Breast epithelium (tissue), 4 donors: ENCODE data around the gene NUP43. TPM values are rescaled to one million over a fixed set of nuclear protein-coding genes. Genes with fewer than 3 reads are reported as not detected.
"Not testable (repeated sequence)": the region's sequence is repeated elsewhere in the genome, so short reads cannot be mapped to it uniquely, and the experiment has no call there.

Experiments used
- DNase-seq, 2 donors: peaks; one replicate each; pipeline ENCODE4 v3.0.0-alpha.2; 2019; ENCODE audit warnings: low spot score in 2 of 2
- H3K27ac ChIP-seq, 2 donors: fragments of 200-600 bp; sonication (generic) in 1 of 2; one replicate each; pipeline ENCODE4 v1.5.1; 2016 to 2019; ENCODE audit warnings: mild to moderate bottlenecking in 1 of 2
- H3K27me3 ChIP-seq, 2 donors: fragments of 200-600 bp; sonication (generic) in 1 of 2; one replicate each; pipeline versions ENCODE4 v1.5.1 to v1.6.0; 2017 to 2019; ENCODE audit warnings: control low read depth in 1 of 2, mild to moderate bottlenecking in 1 of 2
- H3K36me3 ChIP-seq: fragments of 200-600 bp; one replicate; pipeline ENCODE4 v1.5.1; 2019
- H3K4me1 ChIP-seq, 2 donors: fragments of 200-600 bp; sonication (generic); one replicate each; pipeline ENCODE4 v1.5.1; 2016 to 2019; ENCODE audit warnings: control low read depth in 1 of 2
- H3K4me3 ChIP-seq, 3 donors: fragments of 200-600 bp; sonication (generic); 1 replicate in 2 of 3; 2 replicates in 1 of 3; pipeline ENCODE4 v1.5.1; 2016 to 2019; ENCODE audit warnings: mild to moderate bottlenecking in 3 of 3, moderate library complexity in 2 of 3
- H3K9me3 ChIP-seq, 2 donors: fragments of 200-600 bp; sonication (generic) in 1 of 2; one replicate each; pipeline ENCODE4 v1.5.1; 2016 to 2019; ENCODE audit warnings: control low read depth in 1 of 2
- POLR2A ChIP-seq: fragments of 450-650 bp; IDR thresholded peaks from one replicate; pipeline ENCODE4 v1.6.1; 2016; ENCODE audit warnings: antibody characterized with exemption, mild to moderate bottlenecking, moderate library complexity
- POLR2AphosphoS5 ChIP-seq, 3 donors: sonication (generic); formaldehyde crosslinking; IDR thresholded peaks; one replicate each; pipeline ENCODE4 v1.6.1; 2017; ENCODE audit warnings: antibody characterized with exemption in 3 of 3
- intact Hi-C: fragments of 100-400 bp; cut with DNase I; formaldehyde crosslinking; loops from one replicate; pipeline ENCODE4 v1.15.1; 2023; ENCODE audit warnings: low total_unique reads
- total RNA-seq, 3 donors: library from RNA; depleted of rRNA; stranded (reverse); fragments of >200 nt; gene quantifications; one replicate each; pipeline ENCODE4 v1.1.0, GENCODE V29; 2016
- TF ChIP-seq, protein P1 (sequence below), 3 donors: fragments of 450-650 bp; IDR thresholded peaks; one replicate each; pipeline ENCODE4 v1.5.1; 2016 to 2017; ENCODE audit warnings: antibody characterized with exemption in 3 of 3, mild to moderate bottlenecking in 3 of 3, moderate library complexity in 3 of 3

Gene NUP43
- total RNA-seq, 3 donors from 2014 or later, result 15.5 to 27.8 (median 22.6) TPM

DNA sequence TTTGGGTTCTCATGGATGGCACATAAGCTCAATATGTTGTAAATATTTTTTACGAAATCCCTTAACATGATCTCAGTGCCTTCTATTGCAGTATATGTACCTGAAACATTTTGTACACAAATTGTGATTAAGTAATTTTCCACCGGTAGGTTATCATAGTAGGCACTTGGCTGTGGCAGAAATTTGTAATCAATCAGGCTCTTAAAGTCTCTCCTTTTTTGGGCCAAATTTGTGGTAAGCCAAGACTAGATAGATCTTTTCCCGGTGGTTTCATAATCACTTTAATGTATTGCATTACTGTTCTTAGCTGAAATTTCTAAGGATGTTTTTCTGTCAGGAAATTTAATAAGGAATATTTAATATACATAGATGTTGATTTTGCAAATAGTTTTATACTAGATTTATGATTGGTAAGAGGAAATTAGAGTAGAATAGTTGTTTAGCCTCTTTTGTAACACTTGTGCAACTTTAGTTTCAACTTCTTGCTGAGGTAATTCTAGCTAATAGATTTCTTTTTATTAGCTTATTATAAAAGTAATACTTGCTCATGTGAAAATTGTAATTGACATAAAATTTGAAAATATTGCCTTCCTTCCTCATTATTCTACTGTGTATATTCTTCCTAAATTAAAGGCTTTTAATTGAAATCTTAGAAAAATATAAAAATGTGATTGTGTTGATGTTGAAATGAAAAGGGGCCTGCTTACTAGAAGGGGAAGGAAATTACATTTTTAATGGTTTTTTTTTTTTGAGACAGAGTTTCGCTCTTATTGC, 6.5 kb upstream of the NUP43 start:
- intact Hi-C loops, result no loop called here
- Histone ChIP-seq H3K9me3 (no peaks in the 10 kb centered on the region), H3K4me3 (no peak overlapping the region), H3K4me1 (peaks cover 0 to 3% of the 10 kb centered on the region in 2 donors), H3K36me3 (no peaks in the 10 kb centered on the region), H3K27me3 (no peaks in the 10 kb centered on the region), H3K27ac (no peak overlapping the region)
- no peak for TF ChIP-seq POLR2A
- no peak for TF ChIP-seq POLR2AphosphoS5 (IDR thresholded peaks at IDR 0.05)
- TF ChIP-seq, protein P1, sequence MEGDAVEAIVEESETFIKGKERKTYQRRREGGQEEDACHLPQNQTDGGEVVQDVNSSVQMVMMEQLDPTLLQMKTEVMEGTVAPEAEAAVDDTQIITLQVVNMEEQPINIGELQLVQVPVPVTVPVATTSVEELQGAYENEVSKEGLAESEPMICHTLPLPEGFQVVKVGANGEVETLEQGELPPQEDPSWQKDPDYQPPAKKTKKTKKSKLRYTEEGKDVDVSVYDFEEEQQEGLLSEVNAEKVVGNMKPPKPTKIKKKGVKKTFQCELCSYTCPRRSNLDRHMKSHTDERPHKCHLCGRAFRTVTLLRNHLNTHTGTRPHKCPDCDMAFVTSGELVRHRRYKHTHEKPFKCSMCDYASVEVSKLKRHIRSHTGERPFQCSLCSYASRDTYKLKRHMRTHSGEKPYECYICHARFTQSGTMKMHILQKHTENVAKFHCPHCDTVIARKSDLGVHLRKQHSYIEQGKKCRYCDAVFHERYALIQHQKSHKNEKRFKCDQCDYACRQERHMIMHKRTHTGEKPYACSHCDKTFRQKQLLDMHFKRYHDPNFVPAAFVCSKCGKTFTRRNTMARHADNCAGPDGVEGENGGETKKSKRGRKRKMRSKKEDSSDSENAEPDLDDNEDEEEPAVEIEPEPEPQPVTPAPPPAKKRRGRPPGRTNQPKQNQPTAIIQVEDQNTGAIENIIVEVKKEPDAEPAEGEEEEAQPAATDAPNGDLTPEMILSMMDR (IDR thresholded peaks at IDR 0.05), result no peak
- DNase-seq, result no peak

DNA sequence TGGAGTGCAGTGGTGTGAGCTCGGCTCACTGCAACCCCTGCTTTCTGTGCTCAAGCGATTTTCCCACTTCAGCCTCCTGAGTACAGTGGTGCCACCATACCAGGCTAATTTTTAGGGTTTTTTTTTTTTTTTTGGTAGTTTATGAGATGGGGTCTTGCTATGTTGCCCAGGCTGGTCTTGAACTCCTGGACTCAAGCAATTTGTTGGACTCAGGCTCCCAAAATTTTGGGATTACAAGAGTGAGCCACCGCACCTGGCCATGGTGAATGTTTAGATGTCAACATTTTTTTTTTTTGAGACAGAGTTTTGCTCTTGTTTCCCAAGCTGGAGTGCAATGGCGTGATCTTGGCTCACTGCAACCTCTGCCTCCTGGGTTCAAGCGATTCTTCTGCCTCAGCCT, 5.6 kb upstream of the NUP43 start:
- H3K9me3 ChIP-seq, H3K36me3 ChIP-seq, intact Hi-C loops, H3K27me3 ChIP-seq, H3K4me3 ChIP-seq, DNase-seq, H3K4me1 ChIP-seq, H3K27ac ChIP-seq: not testable (repeated sequence)

DNA sequence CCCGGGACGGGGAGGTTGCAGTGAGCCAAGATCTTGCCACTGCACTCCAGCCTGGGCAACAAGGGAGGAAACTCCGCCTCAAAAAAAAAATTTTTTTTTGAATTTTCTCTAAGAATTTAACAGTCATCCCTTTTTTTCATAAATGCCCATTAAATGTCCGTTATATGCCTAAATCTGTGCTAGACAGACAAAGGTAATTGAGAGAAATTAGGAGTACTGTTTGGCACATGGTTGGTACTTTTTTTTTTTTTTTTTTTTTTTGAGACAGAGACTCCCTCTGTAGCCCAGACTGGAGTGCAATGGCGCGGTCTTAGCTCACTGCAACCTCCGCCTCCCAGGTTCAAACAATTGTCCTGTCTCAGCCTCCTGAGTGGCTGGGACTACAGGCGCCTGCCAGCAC, 4.9 kb upstream of the NUP43 start:
- TF ChIP-seq POLR2AphosphoS5 (IDR thresholded peaks at IDR 0.05) (no peak), POLR2A (no peak)
- TF ChIP-seq, protein P1 (IDR thresholded peaks at IDR 0.05), result no peak
- intact Hi-C loops, result no loop called here
- Histone ChIP-seq H3K27ac (no peak overlapping the region), H3K4me3 (peak overlapping the region in 2 of 3 donors; percentile 94 to 100), H3K36me3 (no peaks in the 10 kb centered on the region), H3K4me1 (peaks cover 0 to 3% of the 10 kb centered on the region in 2 donors), H3K27me3 (no peaks in the 10 kb centered on the region), H3K9me3 (no peaks in the 10 kb centered on the region)
- DNase-seq, result peak in 1 of 2 donors; percentile 27

DNA sequence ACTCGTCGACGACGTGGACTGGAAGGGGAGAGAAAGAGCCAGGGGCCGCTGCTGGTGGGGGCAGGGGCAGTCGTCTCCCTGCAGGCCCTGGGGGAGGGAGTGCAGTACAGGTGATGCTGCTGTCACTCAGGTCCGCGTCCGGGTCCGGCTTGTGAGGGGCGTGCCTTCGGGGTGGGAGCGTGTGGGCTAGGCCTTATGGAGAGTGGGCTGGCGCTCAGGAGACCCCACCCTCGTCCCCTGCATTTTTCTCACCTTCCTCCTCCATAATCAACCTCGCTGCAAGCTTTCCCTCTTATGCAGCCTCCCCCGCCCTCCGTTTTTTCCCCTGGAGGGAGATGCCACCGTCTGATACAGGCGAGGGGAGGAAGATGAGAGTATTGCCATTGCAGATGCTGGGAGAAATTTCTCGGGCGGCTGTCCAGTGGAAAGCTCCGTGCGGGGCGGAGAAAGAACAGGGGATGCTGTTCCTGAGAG, 3.8 kb upstream of the NUP43 start:
- Histone ChIP-seq H3K27ac (peak overlapping the region; percentile 92 to 95), H3K36me3 (no peaks in the 10 kb centered on the region), H3K27me3 (no peaks in the 10 kb centered on the region), H3K4me1 (peaks cover 0 to 3% of the 10 kb centered on the region in 2 donors), H3K9me3 (no peaks in the 10 kb centered on the region), H3K4me3 (peak overlapping the region; percentile 90 to 100 (median 94))
- intact Hi-C loops, result no loop called here
- TF ChIP-seq POLR2AphosphoS5 (IDR thresholded peaks at IDR 0.05) (no peak), POLR2A (no peak)
- TF ChIP-seq, protein P1 (IDR thresholded peaks at IDR 0.05), result no peak
- peak; percentile 38 to 53 for DNase-seq

DNA sequence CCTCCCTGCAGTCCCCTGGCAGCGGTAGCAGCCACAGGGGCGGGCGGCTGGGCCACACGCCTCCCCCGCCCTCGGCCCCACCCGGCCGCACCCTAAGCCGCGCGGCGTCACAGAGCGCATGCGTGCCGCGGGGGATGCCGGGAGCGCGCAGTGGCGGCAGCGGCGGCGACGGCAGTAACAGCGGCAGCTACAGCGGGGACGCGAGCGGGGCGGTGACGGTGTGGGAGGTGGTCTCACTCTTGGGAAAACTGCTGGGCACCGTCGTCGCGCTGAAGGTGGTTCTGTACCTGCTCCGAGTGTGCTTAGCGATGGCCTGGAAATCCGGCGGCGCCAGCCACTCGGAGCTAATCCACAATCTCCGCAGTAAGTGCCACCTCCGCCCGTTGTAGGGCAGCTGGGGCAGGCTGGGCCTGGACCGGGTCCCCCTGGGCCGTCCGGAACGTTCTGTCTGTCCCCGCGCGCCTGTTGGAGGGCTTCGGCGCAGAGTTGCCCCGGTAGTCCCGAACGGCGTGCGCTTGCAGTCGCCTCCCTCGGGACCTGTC, 3.3 kb upstream of the NUP43 start, which contains the start of gene PCMT1:
Gene PCMT1, plus strand, starts transcription at position 148 of the 542 bp plus-strand sequence. Its CDS starts 161 bp downstream, at position 309.
- Histone ChIP-seq H3K36me3 (no peaks in the 10 kb centered on the region), H3K27me3 (no peaks in the 10 kb centered on the region), H3K4me3 (peak within 1 kb of the TSS; percentile 90 to 100 (median 94)), H3K27ac (peak within 1 kb of the TSS; percentile 92 to 95), H3K9me3 (no peaks in the 10 kb centered on the region), H3K4me1 (peaks cover 0 to 3% of the 10 kb centered on the region in 2 donors)
- intact Hi-C loops, result no loop called here
- DNase-seq, result peak; percentile 82 to 85
- TF ChIP-seq, protein P1 (IDR thresholded peaks at IDR 0.05), result no peak
- peak; percentile 75 to 86 (median 79) for TF ChIP-seq POLR2AphosphoS5 (IDR thresholded peaks at IDR 0.05)
- peak; percentile 21 for TF ChIP-seq POLR2A

DNA sequence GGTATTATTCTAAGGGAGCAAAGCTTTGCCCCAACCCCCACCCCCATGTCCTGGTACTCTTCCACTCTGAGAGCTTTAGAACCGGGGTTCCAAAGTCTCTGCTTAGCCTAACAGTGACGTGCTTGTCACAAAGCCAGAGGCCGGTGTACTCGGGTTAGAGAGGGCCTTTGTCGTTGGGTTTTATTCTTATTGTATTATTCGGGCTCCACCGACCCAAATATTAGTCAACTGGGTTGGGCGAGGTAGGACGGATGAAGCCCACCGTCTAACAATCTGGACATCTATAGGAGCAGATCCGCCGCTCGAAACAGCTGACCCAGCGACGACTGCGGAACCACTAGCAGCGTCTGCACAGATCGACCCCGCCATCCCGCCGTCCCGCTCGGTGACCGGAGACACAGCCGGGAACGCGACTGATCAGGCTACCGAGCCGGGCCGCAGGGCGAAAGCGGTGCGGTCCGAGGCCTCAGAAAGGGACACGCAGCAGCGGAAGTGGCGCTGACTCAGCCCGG, 2.8 kb upstream of the NUP43 start:
- DNase-seq, H3K4me1 ChIP-seq, intact Hi-C loops, H3K9me3 ChIP-seq, H3K36me3 ChIP-seq, H3K27me3 ChIP-seq: not testable (repeated sequence)
- H3K4me3 ChIP-seq, result peak overlapping the region; percentile 90 to 100 (median 94)
- H3K27ac ChIP-seq, result peak overlapping the region; percentile 92 to 95

DNA sequence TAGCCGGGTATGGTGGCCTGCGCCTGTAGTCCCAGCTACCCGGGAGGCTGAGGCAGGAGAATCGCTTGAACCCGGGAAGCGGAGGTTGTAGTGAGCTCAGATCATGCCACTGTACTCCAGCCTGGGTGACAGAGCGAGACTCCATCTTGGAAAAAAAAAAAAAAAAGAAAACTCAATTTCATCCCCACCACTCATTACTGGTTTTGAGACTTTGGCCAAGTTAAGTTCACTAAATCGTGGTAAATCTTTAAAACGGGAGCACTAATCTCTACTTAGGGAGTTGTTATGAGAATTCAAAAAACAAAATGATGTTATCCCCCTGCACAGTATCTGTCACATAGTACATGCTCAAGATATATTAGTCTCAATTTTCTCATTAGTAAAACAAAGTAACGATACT, 1.1 kb downstream of the NUP43 start:
- peak overlapping the region; percentile 77 to 81 (median 78) for H3K4me3 ChIP-seq
- H3K27ac ChIP-seq, DNase-seq, H3K9me3 ChIP-seq, intact Hi-C loops, H3K4me1 ChIP-seq, H3K36me3 ChIP-seq, H3K27me3 ChIP-seq: not testable (repeated sequence)
